Cerebellar nuclear complex (tissue), 1 donor: Measurements from ENCODE around the gene GPANK1.

Experiments used
- DNase-seq, 2 experiments: peaks; one replicate each; lab custom pipeline; 2025; lab: John Stamatoyannopoulos, UW

The GPANK1 gene

DNA sequence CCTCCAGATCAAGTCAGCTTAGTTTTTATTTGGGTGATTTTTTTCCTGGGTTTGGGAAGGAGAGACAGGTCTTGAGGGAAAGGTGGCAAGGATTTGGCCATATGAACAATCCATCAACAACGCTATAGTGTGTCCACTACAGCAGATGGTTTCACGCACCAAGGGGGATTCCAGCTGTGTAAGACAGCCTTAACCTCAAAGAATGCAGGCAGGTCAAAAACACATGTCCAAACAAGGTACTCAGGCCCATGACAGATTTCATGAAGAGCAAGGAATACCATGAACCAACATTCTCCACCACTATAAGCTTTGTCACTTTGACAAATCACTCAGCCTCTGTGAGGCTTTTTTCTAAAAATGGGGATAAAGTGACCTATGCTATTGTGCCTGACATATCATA is 47.8 kb downstream of the GPANK1 start:
- no peak for DNase-seq

DNA sequence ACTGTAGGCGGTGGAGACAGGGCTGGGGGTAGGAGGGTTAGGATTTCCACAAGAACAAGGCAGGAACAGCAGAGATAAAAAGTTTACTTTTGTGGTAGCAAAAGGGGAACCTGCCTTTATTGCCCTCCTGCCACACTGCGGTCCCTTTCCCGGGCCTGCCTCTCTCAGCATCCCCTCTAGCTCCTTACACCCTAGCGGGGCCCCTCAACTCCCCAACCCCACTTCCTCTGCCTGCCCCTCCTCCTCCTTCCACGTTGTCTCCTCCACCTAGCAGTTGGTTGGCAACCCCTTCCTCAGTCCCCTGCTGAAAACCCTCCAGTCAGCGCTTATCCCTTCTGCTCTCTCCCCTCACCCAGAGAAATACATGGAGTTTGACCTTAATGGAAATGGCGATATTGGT is 49.0 kb downstream of the GPANK1 start:
- DNase-seq: no peak

DNA sequence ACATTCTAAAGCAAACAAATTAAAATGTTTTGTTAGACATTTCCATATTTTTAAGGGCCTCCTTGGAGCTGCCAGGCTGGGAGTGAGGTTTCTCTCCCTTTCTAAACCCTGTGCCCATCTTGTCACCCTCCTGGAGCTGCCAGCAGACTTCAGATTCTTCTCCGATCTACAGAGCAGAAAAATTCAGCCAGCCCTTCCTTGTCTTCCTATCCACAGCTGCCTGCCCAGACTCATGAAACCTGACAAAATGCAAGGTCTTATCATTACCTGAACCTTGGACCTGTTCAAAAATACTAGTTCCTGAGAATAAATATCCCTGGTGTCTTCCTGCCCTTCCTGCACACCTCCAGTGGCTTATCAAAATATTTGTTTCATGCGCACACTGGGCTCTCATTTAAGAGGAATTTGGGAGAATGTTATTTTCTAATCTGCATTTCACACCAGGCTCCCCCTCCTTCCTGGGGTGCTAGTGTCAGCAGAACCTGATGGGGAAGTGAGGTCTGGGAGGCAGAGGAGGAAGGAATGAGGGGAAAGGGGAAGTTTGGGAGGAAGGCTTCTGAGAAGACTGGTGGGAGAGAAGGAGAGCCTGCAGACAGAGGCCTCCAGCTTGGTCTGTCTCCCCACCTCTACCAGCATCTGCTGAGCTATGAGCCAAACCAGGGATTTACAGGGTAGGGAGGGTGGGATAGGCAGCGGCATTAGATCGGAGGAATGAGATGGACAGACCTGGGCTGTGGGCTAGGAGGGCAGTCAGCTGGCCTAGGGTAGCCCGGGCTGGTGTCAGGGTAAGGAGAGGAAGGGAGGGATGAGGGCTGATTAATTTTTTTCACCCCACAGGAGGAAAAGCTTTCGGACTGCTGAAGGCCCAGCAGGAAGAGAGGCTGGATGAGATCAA is 49.9 kb downstream of the GPANK1 start, which contains the start of gene AIF1:
Gene AIF1 (plus strand): TSS at position 551 of the 895 bp plus-strand sequence. CDS start 96 bp downstream, at position 647.
- no peak for DNase-seq

DNA sequence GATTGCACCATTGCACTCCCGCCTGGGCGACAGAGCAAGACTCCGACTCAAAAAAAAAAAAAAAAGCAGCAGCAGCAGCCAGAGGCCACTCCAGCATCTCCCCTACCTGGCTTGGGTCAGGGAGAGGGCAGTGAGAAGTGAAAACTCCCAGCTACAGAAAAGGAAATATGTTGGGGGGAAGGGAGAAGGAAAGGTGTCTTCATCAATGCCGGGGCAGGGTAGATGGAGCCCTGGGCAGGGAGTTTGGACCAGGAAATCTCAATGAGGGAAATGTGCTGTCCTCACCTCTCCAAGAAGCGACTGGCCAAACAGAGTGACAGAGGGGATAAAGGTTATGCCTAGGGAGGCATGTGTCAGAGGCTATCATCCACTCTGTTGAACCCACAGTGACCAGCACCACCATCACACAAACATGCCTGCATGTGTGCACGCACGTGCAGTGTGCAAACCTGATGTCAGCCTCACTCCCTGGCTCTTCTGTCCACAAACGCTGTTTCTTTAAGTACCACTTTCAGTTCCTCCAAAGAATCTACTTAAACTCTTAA is 50.6 kb downstream of the GPANK1 start:
- DNase-seq: no peak
